Measurements from ENCODE around the gene CBX7.

- TF ChIP-seq POLR2A (IDR thresholded peaks at IDR 0.05; ENCODE audit: low read depth, low read length): no peak
- no peak for TF ChIP-seq MYC (IDR thresholded peaks at IDR 0.05; ENCODE audit: low read depth, low read length)
- no peak for TF ChIP-seq CTCF (IDR thresholded peaks at IDR 0.05; ENCODE audit: extremely low read depth in 1 of 2, insufficient read depth in 1 of 2, low read depth in 1 of 2, low read length in 2 of 2)
- TF ChIP-seq POLR2AphosphoS5 (IDR thresholded peaks at IDR 0.05; ENCODE audit: insufficient read depth, low read depth, low read length): no peak
- no peak for TF ChIP-seq EZH2 (IDR thresholded peaks at IDR 0.05; ENCODE audit: borderline replicate concordance, low read depth, low read length, severe bottlenecking)
- TF ChIP-seq FOS (IDR thresholded peaks at IDR 0.05; ENCODE audit: borderline replicate concordance, insufficient read depth, low read length): no peak
- no peak for TF ChIP-seq JUN (IDR thresholded peaks at IDR 0.05; ENCODE audit: borderline replicate concordance, insufficient read depth, insufficient read length, low read depth)
Measured at GRCh38 chr22:39081016-39081415, 71.5 kb downstream of the CBX7 start.

All from endothelial cell of umbilical vein (primary cell).